HEK293 (cell line): Measurements from ENCODE around the gene WDFY2.

ENCODE experiments used
- CTCF ChIA-PET: fragments of 350-600 bp; formaldehyde crosslinking; extraction: SDS; loops from one replicate; lab custom pipeline; 2021; ENCODE audit warnings: antibody characterized with exemption; lab: Yijun Ruan, JAX
- POLR2A ChIA-PET: fragments of 300-600 bp; formaldehyde crosslinking; extraction: SDS; loops from one replicate; lab custom pipeline; 2020; ENCODE audit warnings: antibody characterized with exemption, inconsistent platforms; lab: Yijun Ruan, JAX
- H3K27ac ChIP-seq: fragments of 200-500 bp; sonication (Bioruptor generic); 2 replicates; pipeline ENCODE4 v1.5.1; 2014; ENCODE audit warnings: low read depth, low read length, control low read depth, inconsistent platforms; ENCODE audit errors: extremely low read depth
- H3K36me3 ChIP-seq, 2 experiments: fragments of 200-500 bp in 1 of 2; sonication (Bioruptor generic) in 1 of 2; 1 replicate in 1 of 2; 2 replicates in 1 of 2; pipeline ENCODE4 v1.5.1; 2014 to 2017; ENCODE audit warnings: inconsistent platforms in 2 of 2, low read length in 2 of 2; ENCODE audit not compliant: control insufficient read depth in 2 of 2, insufficient read depth in 1 of 2
- H3K4me1 ChIP-seq: fragments of 200-500 bp; sonication (Bioruptor generic); 2 replicates; pipeline ENCODE4 v1.5.1; 2014; ENCODE audit warnings: mild to moderate bottlenecking, low read length, inconsistent platforms; ENCODE audit not compliant: control insufficient read depth, insufficient read depth
- H3K4me3 ChIP-seq: 2 replicates; pipeline ENCODE4 v1.5.1; 2011; ENCODE audit warnings: low read depth, mild to moderate bottlenecking, control low read depth, low read length, moderate library complexity
- H3K9me3 ChIP-seq: fragments of 200-500 bp; sonication (Bioruptor generic); 2 replicates; pipeline ENCODE4 v1.5.1; 2014; ENCODE audit warnings: low read depth, low read length, inconsistent platforms; ENCODE audit not compliant: control insufficient read depth, insufficient read depth
- MEIS1 ChIP-seq: sonication (generic); formaldehyde crosslinking; IDR thresholded peaks from 2 replicates; pipeline ENCODE4 v1.8.1; 2022; ENCODE audit warnings: missing genetic modification reagents, mild to moderate bottlenecking, borderline replicate concordance
- RBAK ChIP-seq: fragments of 450-650 bp; formaldehyde crosslinking; IDR thresholded peaks from 2 replicates; pipeline ENCODE4 v1.5.1; 2016; ENCODE audit warnings: missing biosample characterization, missing genetic modification characterization
- ZBTB11 ChIP-seq: fragments of 450-650 bp; formaldehyde crosslinking; conservative IDR thresholded peaks from 2 replicates; pipeline ENCODE4 v1.5.1; 2016; ENCODE audit warnings: low read depth, missing biosample characterization, missing genetic modification characterization
- ZBTB20 ChIP-seq: fragments of 450-650 bp; formaldehyde crosslinking; IDR thresholded peaks from 2 replicates; pipeline ENCODE4 v1.5.1; 2016; ENCODE audit warnings: missing biosample characterization, missing genetic modification characterization
- ZBTB49 ChIP-seq: fragments of 450-650 bp; formaldehyde crosslinking; IDR thresholded peaks from 2 replicates; pipeline ENCODE4 v1.5.1; 2016; ENCODE audit warnings: missing biosample characterization, missing genetic modification characterization, low read depth
- ZNF121 ChIP-seq: fragments of 450-650 bp; formaldehyde crosslinking; IDR thresholded peaks from 2 replicates; pipeline ENCODE4 v1.5.1; 2016; ENCODE audit warnings: missing biosample characterization, missing genetic modification characterization
- ZNF132 ChIP-seq: fragments of 450-650 bp; formaldehyde crosslinking; IDR thresholded peaks from 2 replicates; pipeline ENCODE4 v1.5.1; 2017; ENCODE audit warnings: missing biosample characterization, missing genetic modification characterization, borderline replicate concordance
- ZNF148 ChIP-seq: fragments of 450-650 bp; formaldehyde crosslinking; IDR thresholded peaks from 2 replicates; pipeline ENCODE4 v1.5.0; 2017; ENCODE audit warnings: missing biosample characterization, missing genetic modification characterization, borderline replicate concordance
- ZNF211 ChIP-seq: fragments of 450-650 bp; formaldehyde crosslinking; IDR thresholded peaks from 2 replicates; pipeline ENCODE4 v1.5.1; 2016; ENCODE audit warnings: low read depth, missing biosample characterization, missing genetic modification characterization
- ZNF239 ChIP-seq: fragments of 450-650 bp; formaldehyde crosslinking; IDR thresholded peaks from 2 replicates; pipeline ENCODE4 v1.5.1; 2016; ENCODE audit warnings: missing biosample characterization, missing genetic modification characterization
- ZNF324 ChIP-seq: fragments of 450-650 bp; formaldehyde crosslinking; IDR thresholded peaks from 2 replicates; pipeline ENCODE4 v1.5.1; 2016; ENCODE audit warnings: missing biosample characterization, missing genetic modification characterization
- ZNF341 ChIP-seq: fragments of 450-650 bp; formaldehyde crosslinking; IDR thresholded peaks from 2 replicates; pipeline ENCODE4; 2016; ENCODE audit warnings: low read depth, missing biosample characterization, missing genetic modification characterization
- ZNF48 ChIP-seq: fragments of 450-650 bp; formaldehyde crosslinking; IDR thresholded peaks from 2 replicates; pipeline ENCODE4 v1.5.1; 2016; ENCODE audit warnings: missing biosample characterization, missing genetic modification characterization
- ZNF571 ChIP-seq: fragments of 450-650 bp; formaldehyde crosslinking; IDR thresholded peaks from 2 replicates; pipeline ENCODE4 v1.5.0; 2017; ENCODE audit warnings: missing biosample characterization, missing genetic modification characterization
- ZNF596 ChIP-seq: fragments of 450-650 bp; IDR thresholded peaks from 2 replicates; pipeline ENCODE4 v1.5.0; 2018; ENCODE audit warnings: missing biosample characterization, mild to moderate bottlenecking, missing genetic modification characterization, moderate library complexity
- ZNF629 ChIP-seq: fragments of 450-650 bp; formaldehyde crosslinking; IDR thresholded peaks from 2 replicates; pipeline ENCODE4 v1.5.1; 2017; ENCODE audit warnings: missing biosample characterization, missing genetic modification characterization
- TF ChIP-seq, protein P1 (sequence below): fragments of 450-650 bp; formaldehyde crosslinking; IDR thresholded peaks from 2 replicates; pipeline ENCODE4 v1.5.1; 2016; ENCODE audit warnings: missing biosample characterization, missing genetic modification characterization
- TF ChIP-seq, protein P2 (sequence below): fragments of 450-650 bp; formaldehyde crosslinking; IDR thresholded peaks from 2 replicates; pipeline ENCODE4; 2016; ENCODE audit warnings: missing biosample characterization, missing genetic modification characterization
- TF ChIP-seq, protein P3 (sequence below): fragments of 450-650 bp; formaldehyde crosslinking; IDR thresholded peaks from 2 replicates; pipeline ENCODE4 v1.5.1; 2017; ENCODE audit warnings: missing biosample characterization, missing genetic modification characterization

Gene WDFY2

GRCh38 chr13:51782026-51782710 is 197.9 kb downstream of the WDFY2 start:
- no peaks in the 10 kb centered on the region for H3K9me3 ChIP-seq
- POLR2A ChIA-PET: interaction anchor here (2.3 kb wide), 1 partner anchor 329 kb away, joined by 7 read pairs; the partner anchor contains the start of gene INTS6
- CTCF ChIA-PET: no interaction called here
- H3K27ac ChIP-seq: no peak overlapping the region
- H3K4me1 ChIP-seq: peaks cover 12% of the 10 kb centered on the region
- no peak for TF ChIP-seq ZNF629
- no peak for TF ChIP-seq ZNF239 (tag by site-specific recombination)
- no peak for TF ChIP-seq ZNF571 (tag by site-specific recombination)
- no peak for TF ChIP-seq ZBTB11 (tag by site-specific recombination)
- TF ChIP-seq ZBTB20: no peak
- no peak for TF ChIP-seq MEIS1 (CRISPR knock-in tag)
- no peak for TF ChIP-seq ZNF132 (tag by site-specific recombination)
- TF ChIP-seq, protein P1, sequence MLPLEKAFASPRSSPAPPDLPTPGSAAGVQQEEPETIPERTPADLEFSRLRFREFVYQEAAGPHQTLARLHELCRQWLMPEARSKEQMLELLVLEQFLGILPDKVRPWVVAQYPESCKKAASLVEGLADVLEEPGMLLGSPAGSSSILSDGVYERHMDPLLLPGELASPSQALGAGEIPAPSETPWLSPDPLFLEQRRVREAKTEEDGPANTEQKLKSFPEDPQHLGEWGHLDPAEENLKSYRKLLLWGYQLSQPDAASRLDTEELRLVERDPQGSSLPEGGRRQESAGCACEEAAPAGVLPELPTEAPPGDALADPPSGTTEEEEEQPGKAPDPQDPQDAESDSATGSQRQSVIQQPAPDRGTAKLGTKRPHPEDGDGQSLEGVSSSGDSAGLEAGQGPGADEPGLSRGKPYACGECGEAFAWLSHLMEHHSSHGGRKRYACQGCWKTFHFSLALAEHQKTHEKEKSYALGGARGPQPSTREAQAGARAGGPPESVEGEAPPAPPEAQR: no peak
- no peak for TF ChIP-seq ZNF211
- H3K36me3 ChIP-seq: no peaks in the 10 kb centered on the region
- no peak overlapping the region for H3K4me3 ChIP-seq

DNA sequence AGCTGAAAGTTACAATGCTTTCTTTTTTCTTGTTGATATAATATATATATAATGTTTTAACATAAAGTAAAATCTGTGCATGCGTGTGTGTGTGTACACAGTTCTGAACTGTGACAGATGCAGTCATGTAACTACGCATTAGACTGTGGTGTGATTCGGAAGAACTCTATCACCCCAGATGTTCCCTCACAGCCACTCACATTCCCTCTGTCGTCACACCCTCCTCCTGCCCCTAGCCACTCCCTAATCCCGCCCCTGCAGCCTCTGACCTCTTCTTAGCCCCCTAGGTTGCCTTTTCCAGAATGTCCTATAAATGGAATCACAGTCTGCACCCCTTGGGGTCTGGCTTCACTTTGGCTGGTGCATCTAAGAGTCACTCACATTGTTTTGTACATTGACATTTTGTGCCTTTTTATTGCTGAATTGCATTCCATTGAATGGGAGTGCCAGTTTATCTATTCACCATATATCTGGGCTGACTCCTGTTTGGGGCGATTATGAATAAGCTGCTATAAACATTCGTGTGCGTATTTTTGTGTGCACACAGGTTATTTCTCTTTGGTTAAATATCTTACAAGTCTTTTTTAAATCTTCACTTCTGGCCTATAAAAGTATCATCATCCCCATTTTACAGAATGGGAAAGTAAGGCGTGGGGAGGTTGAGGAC is 199.3 kb downstream of the WDFY2 start:
- POLR2A ChIA-PET: interaction anchor here (2.3 kb wide), 1 partner anchor 331 kb away, joined by 7 read pairs; the partner anchor contains the start of gene INTS6
- Histone ChIP-seq H3K4me1 (peaks cover 13% of the 10 kb centered on the region), H3K4me3 (no peak overlapping the region), H3K27ac (no peak overlapping the region), H3K36me3 (no peaks in the 10 kb centered on the region), H3K9me3 (no peaks in the 10 kb centered on the region)
- CTCF ChIA-PET: no interaction called here
- TF ChIP-seq ZNF341 (tag by site-specific recombination) (no peak), RBAK (tag by site-specific recombination) (no peak), ZNF211 (no peak), ZNF596 (tag by site-specific recombination) (no peak), ZNF324 (tag by site-specific recombination) (no peak), ZNF239 (tag by site-specific recombination) (no peak), ZNF148 (tag by site-specific recombination) (no peak), ZBTB49 (tag by site-specific recombination) (no peak), ZNF48 (tag by site-specific recombination) (no peak), ZNF121 (tag by site-specific recombination) (no peak)
- TF ChIP-seq, protein P2, sequence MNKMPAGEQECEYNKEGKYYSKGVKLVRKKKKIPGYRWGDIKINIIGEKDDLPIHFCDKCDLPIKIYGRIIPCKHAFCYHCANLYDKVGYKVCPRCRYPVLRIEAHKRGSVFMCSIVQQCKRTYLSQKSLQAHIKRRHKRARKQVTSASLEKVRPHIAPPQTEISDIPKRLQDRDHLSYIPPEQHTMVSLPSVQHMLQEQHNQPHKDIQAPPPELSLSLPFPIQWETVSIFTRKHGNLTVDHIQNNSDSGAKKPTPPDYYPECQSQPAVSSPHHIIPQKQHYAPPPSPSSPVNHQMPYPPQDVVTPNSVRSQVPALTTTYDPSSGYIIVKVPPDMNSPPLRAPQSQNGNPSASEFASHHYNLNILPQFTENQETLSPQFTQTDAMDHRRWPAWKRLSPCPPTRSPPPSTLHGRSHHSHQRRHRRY (tag by site-specific recombination): no peak
- TF ChIP-seq, protein P3, sequence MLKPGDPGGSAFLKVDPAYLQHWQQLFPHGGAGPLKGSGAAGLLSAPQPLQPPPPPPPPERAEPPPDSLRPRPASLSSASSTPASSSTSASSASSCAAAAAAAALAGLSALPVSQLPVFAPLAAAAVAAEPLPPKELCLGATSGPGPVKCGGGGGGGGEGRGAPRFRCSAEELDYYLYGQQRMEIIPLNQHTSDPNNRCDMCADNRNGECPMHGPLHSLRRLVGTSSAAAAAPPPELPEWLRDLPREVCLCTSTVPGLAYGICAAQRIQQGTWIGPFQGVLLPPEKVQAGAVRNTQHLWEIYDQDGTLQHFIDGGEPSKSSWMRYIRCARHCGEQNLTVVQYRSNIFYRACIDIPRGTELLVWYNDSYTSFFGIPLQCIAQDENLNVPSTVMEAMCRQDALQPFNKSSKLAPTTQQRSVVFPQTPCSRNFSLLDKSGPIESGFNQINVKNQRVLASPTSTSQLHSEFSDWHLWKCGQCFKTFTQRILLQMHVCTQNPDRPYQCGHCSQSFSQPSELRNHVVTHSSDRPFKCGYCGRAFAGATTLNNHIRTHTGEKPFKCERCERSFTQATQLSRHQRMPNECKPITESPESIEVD: no peak
